AG04449 (cell line): ENCODE measurements around the gene NAV2.

Experiments used
- CTCF ChIA-PET: fragments of 350-600 bp; formaldehyde crosslinking; extraction: SDS; loops from one replicate; lab custom pipeline; 2021; ENCODE audit warnings: antibody characterized with exemption; lab: Yijun Ruan, JAX
- POLR2A ChIA-PET: fragments of 400-600, 350-600 bp; formaldehyde crosslinking; extraction: SDS; loops from one replicate; lab custom pipeline; 2020; ENCODE audit warnings: antibody characterized with exemption, inconsistent platforms; lab: Yijun Ruan, JAX
- DNase-seq: peaks from one replicate; pipeline ENCODE4 v3.0.0-alpha.2; 2010; ENCODE audit warnings: low read depth, low spot score
- H3K4me3 ChIP-seq: 2 replicates; pipeline ENCODE4 v1.5.1; 2011; ENCODE audit warnings: low read depth, mild to moderate bottlenecking, control low read depth, low read length
- TF ChIP-seq, protein P1 (sequence below): IDR thresholded peaks from one replicate; pipeline ENCODE4 v1.5.1; 2011; ENCODE audit warnings: mild to moderate bottlenecking, moderate library complexity, low read length, control low read depth, inconsistent platforms; ENCODE audit not compliant: insufficient read depth; ENCODE audit errors: missing control alignments

NAV2 gene

GRCh38 chr11:20047006-20047768, 334.6 kb downstream of the NAV2 start:
- no peak for DNase-seq
- ChIA-PET POLR2A (no interaction called here), CTCF (interaction anchor here (1.4 kb wide), 1 partner anchor 85 kb away, joined by 4 read pairs; no protein-coding TSS in a partner anchor)
- TF ChIP-seq, protein P1, sequence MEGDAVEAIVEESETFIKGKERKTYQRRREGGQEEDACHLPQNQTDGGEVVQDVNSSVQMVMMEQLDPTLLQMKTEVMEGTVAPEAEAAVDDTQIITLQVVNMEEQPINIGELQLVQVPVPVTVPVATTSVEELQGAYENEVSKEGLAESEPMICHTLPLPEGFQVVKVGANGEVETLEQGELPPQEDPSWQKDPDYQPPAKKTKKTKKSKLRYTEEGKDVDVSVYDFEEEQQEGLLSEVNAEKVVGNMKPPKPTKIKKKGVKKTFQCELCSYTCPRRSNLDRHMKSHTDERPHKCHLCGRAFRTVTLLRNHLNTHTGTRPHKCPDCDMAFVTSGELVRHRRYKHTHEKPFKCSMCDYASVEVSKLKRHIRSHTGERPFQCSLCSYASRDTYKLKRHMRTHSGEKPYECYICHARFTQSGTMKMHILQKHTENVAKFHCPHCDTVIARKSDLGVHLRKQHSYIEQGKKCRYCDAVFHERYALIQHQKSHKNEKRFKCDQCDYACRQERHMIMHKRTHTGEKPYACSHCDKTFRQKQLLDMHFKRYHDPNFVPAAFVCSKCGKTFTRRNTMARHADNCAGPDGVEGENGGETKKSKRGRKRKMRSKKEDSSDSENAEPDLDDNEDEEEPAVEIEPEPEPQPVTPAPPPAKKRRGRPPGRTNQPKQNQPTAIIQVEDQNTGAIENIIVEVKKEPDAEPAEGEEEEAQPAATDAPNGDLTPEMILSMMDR: no peak
- no peak overlapping the region for H3K4me3 ChIP-seq

- DNase-seq: no peak
- ChIA-PET POLR2A (no interaction called here), CTCF (interaction anchor here (2.1 kb wide), 1 partner anchor 80 kb away, joined by 10 read pairs; no protein-coding TSS in a partner anchor)
- no peak overlapping the region for H3K4me3 ChIP-seq
- TF ChIP-seq, protein P1: no peak
Observed at GRCh38 chr11:20047769-20048154, 335.1 kb downstream of the NAV2 start.

DNA sequence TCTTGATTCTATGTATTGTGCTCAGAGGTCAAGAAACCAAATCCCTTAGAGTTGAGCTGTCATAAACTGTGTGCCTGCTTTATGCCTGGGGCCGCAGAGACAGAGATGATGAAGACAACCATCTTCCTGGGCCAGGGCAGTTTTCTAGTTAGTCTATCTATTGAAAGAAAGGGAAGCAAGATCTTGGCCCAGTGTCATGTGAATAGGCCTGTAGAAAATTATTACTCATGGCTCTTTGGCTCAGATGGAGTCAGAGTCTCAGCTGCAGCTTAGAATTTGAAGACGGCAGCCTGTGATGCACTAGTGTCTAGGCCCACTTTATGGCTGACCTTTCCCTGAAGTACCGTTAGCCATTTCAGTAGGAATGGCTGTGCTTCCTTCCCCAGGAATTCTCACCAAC, 335.6 kb downstream of the NAV2 start:
- no peak for DNase-seq
- ChIA-PET CTCF (interaction anchor here (2.1 kb wide), 1 partner anchor 80 kb away, joined by 10 read pairs; no protein-coding TSS in a partner anchor), POLR2A (no interaction called here)
- H3K4me3 ChIP-seq: no peak overlapping the region
- TF ChIP-seq, protein P1: no peak

GRCh38 chr11:20048707-20049106, 336.1 kb downstream of the NAV2 start:
- H3K4me3 ChIP-seq: no peak overlapping the region
- CTCF ChIA-PET: interaction anchor here (0.5 to 2.1 kb wide), 3 partner anchors 79 to 124 kb away, joined by 3 to 10 read pairs (median 4); no protein-coding TSS in a partner anchor
- no peak for DNase-seq
- TF ChIP-seq, protein P1: no peak
- POLR2A ChIA-PET: no interaction called here

DNA sequence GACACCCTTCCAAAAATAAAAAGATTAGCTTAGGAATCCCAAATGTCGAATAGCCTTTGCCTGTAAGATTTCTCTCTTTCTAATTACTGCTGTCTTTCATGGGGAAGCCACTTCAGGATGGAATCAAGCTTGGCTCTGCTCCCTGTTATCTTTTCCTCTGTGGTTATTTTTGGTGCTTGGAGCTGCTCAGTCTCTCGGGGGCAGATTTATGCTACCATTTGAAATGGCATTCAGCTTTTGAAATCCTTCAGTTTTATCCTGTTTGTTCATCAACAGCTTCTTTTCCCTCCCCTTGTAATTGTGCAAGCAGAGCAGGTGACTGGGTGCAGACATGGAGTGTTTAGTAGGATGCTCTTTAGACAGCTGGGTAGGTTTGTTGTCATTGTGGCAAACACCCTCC, 336.6 kb downstream of the NAV2 start:
- no peak overlapping the region for H3K4me3 ChIP-seq
- DNase-seq: no peak
- CTCF ChIA-PET: interaction anchor here (0.5 to 2.1 kb wide), 5 partner anchors 14 to 125 kb away, joined by 3 to 10 read pairs (median 4); no protein-coding TSS in a partner anchor
- POLR2A ChIA-PET: no interaction called here
- TF ChIP-seq, protein P1: no peak

DNA sequence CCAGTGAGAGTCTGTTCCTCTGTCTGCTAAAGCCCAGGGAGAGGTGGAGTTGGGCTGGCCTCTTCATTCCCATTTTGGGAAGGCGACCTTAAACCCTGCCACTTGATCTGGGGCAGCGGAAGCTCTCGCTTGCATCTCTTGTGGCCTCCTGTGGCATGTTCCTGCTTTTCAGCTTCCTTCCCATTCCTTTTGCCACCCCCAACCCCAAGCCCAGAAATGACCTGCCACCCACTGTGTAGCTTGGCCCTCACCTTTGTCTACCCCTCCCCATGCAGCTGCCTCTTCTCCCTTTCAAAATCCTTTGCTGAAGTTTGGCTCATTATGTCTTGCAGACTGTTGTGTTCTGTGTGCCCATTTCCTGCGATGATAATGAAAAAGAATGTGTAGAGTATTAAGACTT, 337.4 kb downstream of the NAV2 start:
- no peak for DNase-seq
- ChIA-PET POLR2A (no interaction called here), CTCF (interaction anchor here (0.9 to 1.6 kb wide), 3 partner anchors 9 to 83 kb away, joined by 4 to 6 read pairs (median 4); no protein-coding TSS in a partner anchor)
- no peak overlapping the region for H3K4me3 ChIP-seq
- TF ChIP-seq, protein P1: no peak
